NB4 (cell line): Measurements from ENCODE around the gene DAGLB.

Experiments
- MYC ChIP-seq: IDR thresholded peaks from 2 replicates; pipeline ENCODE4 v1.6.1; 2011; ENCODE audit warnings: low read depth, low read length
- POLR2A ChIP-seq: IDR thresholded peaks from 2 replicates; pipeline ENCODE4 v1.6.1; 2011; ENCODE audit warnings: mild to moderate bottlenecking; ENCODE audit not compliant: insufficient read length; ENCODE audit errors: extremely low read depth
- TF ChIP-seq, protein P1 (sequence below): IDR thresholded peaks from one replicate; pipeline ENCODE4 v1.5.1; 2012; ENCODE audit warnings: low read depth, low read length
- TF ChIP-seq, protein P2 (sequence below): IDR thresholded peaks from 2 replicates; pipeline ENCODE4 v1.6.1; 2011; ENCODE audit warnings: low read depth, low read length

DNA sequence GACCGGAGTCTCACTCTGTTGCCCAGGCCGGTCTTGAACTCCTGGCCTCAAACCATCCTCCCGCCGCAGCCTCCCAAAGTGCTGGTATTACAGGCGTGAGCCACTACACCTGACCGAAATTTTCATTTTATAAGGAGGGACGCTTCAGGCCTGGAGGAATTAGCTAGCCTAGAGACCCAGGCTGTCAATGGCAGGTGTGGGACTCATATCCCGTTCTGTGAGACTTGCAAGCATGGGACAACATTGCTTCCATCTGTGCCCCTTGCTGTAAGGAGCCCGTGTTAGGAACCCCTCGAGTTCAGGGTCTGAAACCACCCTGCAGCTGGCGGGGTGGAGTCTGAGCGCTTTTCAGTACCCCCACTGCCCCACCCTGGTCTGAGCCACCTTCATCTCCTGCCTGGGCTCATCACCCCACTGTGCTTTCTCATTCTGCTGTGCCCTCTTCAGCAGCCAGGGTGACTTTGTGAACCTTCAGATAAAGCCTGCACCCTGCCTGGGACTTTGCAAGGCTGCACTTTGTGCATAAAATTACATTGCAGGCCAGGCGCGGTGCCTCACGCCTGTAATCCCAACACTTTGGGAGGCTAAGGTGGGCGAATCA is 1.3 kb upstream of the DAGLB start:
- TF ChIP-seq, protein P1, sequence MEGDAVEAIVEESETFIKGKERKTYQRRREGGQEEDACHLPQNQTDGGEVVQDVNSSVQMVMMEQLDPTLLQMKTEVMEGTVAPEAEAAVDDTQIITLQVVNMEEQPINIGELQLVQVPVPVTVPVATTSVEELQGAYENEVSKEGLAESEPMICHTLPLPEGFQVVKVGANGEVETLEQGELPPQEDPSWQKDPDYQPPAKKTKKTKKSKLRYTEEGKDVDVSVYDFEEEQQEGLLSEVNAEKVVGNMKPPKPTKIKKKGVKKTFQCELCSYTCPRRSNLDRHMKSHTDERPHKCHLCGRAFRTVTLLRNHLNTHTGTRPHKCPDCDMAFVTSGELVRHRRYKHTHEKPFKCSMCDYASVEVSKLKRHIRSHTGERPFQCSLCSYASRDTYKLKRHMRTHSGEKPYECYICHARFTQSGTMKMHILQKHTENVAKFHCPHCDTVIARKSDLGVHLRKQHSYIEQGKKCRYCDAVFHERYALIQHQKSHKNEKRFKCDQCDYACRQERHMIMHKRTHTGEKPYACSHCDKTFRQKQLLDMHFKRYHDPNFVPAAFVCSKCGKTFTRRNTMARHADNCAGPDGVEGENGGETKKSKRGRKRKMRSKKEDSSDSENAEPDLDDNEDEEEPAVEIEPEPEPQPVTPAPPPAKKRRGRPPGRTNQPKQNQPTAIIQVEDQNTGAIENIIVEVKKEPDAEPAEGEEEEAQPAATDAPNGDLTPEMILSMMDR, result no peak
- TF ChIP-seq POLR2A (no peak), MYC (no peak)
- TF ChIP-seq, protein P2, sequence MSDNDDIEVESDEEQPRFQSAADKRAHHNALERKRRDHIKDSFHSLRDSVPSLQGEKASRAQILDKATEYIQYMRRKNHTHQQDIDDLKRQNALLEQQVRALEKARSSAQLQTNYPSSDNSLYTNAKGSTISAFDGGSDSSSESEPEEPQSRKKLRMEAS, result no peak
